Aorta (tissue), 5 donors: ENCODE data around the gene G2E3. TPM values are rescaled to one million over a fixed set of nuclear protein-coding genes. Genes with fewer than 3 reads are reported as not detected.
A peak's percentile ranks its signal among the peaks of the same experiment; 100 is the strongest.
"Not testable (repeated sequence)": the region's sequence is repeated elsewhere in the genome, so short reads cannot be mapped to it uniquely, and the experiment has no call there.

Experiments
- ATAC-seq: fragments of 200-7000 bp; cut with Tn5 transposase; one replicate; pipeline ENCODE4 v1.9.1; 2022; ENCODE audit warnings: moderate library complexity; ENCODE audit not compliant: low FRiP score
- DNase-seq, 2 donors: peaks; one replicate each; pipeline ENCODE4 v3.0.0-alpha.2; 2020
- H3K27ac ChIP-seq, 2 donors: one replicate each; pipeline ENCODE4 v1.5.1; 2013; ENCODE audit warnings: low read length in 2 of 2, mild to moderate bottlenecking in 2 of 2, moderate library complexity in 2 of 2, control low read depth in 1 of 2, inconsistent platforms in 1 of 2, low read depth in 1 of 2
- H3K27me3 ChIP-seq, 2 donors: one replicate each; pipeline ENCODE4 v1.6.1; 2013; ENCODE audit warnings: control low read depth in 1 of 2, low read length in 1 of 2, mild to moderate bottlenecking in 1 of 2, moderate library complexity in 1 of 2; ENCODE audit not compliant: insufficient read depth in 2 of 2, control insufficient read depth in 1 of 2
- H3K36me3 ChIP-seq, 2 donors: one replicate each; pipeline ENCODE4 v1.6.1; 2013; ENCODE audit warnings: control low read depth in 1 of 2, low read length in 1 of 2, mild to moderate bottlenecking in 1 of 2; ENCODE audit not compliant: insufficient read depth in 2 of 2, control insufficient read depth in 1 of 2
- H3K4me1 ChIP-seq, 2 donors: one replicate each; pipeline ENCODE4 v1.6.1; 2013; ENCODE audit warnings: low read length in 2 of 2, control low read depth in 1 of 2, mild to moderate bottlenecking in 1 of 2, moderate library complexity in 1 of 2; ENCODE audit not compliant: insufficient read depth in 2 of 2, control insufficient read depth in 1 of 2
- H3K4me3 ChIP-seq, 2 donors: one replicate each; pipeline ENCODE4 v1.5.1; 2013; ENCODE audit warnings: low read length in 2 of 2, control low read depth in 1 of 2, mild to moderate bottlenecking in 1 of 2
- H3K9me3 ChIP-seq: one replicate; pipeline ENCODE4 v1.6.1; 2013; ENCODE audit warnings: mild to moderate bottlenecking, low read length; ENCODE audit not compliant: control insufficient read depth
- WGBS, 2 donors: extraction: QIAGEN DNeasy Blood & Tissue Kit; methylation state at CpG; one replicate each; pipeline ENCODE4 v1.1.7; 2013; 5-methylcytosine and 5-hydroxymethylcytosine counted together
- intact Hi-C, 2 donors: fragments of 100-400 bp; cut with DNase I; formaldehyde crosslinking; loops; one replicate each; pipeline versions ENCODE4 v1.14.2 to v1.15.0; 2022
- polyA plus RNA-seq, 2 donors: library from polyadenylated mRNA; stranded (reverse); fragments of 200-250 nt; gene quantifications; one replicate each; pipeline ENCODE4 v1.2.3, GENCODE V29; 2013
- total RNA-seq, 2 donors: library from RNA; stranded (reverse); fragmentation: NEBNext Ultra II Directional; extraction: Animal tissue kit (Norgen Biotek cat#: 25700); gene quantifications; one replicate each; pipeline ENCODE4 v1.2.1, GENCODE V29; 2021
- donor health status: healthy with polysubstance abuse.
- donor health status: Bipolar disorder and iron deficiency.
- donor health status: DM: no; HTN: no; CAD: no.
- donor health status: DM: no; HTN: no; CAD: no.
- donor health status: DM: yes; HTN: yes; CAD: no.

G2E3 gene
- total and polyA plus RNA-seq, 4 donors: 4.0 to 18.3 (median 11.7) TPM

DNA sequence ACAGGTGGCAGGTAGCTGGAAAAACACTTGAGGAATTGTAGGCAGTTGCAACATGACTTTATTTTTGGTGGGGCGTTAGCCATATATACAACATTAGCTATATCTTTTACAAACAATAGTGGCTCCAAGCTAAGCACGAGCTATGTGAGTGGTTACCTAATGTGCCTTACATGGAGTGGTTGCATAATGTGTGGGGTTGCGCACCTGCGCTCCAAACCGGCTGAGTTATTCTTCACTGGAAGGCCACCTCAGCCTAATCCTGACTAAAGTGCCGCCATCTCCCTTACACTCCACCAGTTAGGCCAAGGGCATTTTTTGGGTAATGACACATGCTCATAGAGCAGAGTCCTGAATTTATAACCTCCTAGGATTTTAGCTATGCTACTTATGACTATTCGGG lies 31.8 kb upstream of the G2E3 start:
- Histone ChIP-seq H3K36me3 (no peaks in the 10 kb centered on the region), H3K9me3 (no peaks in the 10 kb centered on the region), H3K4me1 (no peaks in the 10 kb centered on the region), H3K4me3 (no peak overlapping the region), H3K27me3 (no peaks in the 10 kb centered on the region), H3K27ac (no peak overlapping the region)
- intact Hi-C loops: no loop called here
- 92 to 93% methylated on average over 7 of the region's 7 CpGs for WGBS, 2 donors
- DNase-seq (no peak), ATAC-seq (no peak)

DNA sequence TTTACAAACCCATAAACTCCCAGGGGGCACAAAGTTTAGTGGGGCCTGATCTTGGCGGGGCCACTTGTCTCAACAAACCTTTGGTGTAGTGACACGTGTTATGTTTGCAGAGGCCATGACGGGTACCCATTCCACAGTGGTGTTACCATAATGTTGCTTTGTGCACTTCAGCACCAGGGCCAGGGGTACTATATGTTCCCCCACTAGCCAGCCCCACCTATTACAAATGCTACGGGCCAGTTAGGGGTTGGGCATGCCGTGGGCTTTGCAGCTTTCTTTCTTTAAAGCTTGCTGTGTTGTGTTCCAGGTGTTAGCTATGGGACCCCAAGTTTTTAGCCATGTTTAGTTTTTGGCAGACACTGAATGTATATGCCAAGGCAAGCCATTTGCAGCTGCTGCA lies 30.8 kb upstream of the G2E3 start:
- 51 to 61% methylated on average over 5 of the region's 5 CpGs for WGBS, 2 donors
- Histone ChIP-seq H3K36me3 (no peaks in the 10 kb centered on the region), H3K9me3 (no peaks in the 10 kb centered on the region), H3K27me3 (no peaks in the 10 kb centered on the region), H3K27ac (no peak overlapping the region), H3K4me3 (no peak overlapping the region), H3K4me1 (no peaks in the 10 kb centered on the region)
- ATAC-seq (no peak), DNase-seq (no peak)
- intact Hi-C loops: no loop called here

- Histone ChIP-seq H3K4me3 (no peak overlapping the region), H3K4me1 (no peaks in the 10 kb centered on the region), H3K27me3 (no peaks in the 10 kb centered on the region), H3K36me3 (no peaks in the 10 kb centered on the region), H3K9me3 (no peaks in the 10 kb centered on the region), H3K27ac (no peak overlapping the region)
- no peak for ATAC-seq
- intact Hi-C loops: no loop called here
- 85 to 90% methylated on average over 12 of the region's 12 CpGs for WGBS, 2 donors
- no peak for DNase-seq
These were observed 29.9 kb upstream of the G2E3 start for GRCh38 chr14:30528778-30529642.

GRCh38 chr14:30532264-30532663 lies 26.7 kb upstream of the G2E3 start:
- WGBS, 2 donors: 86 to 88% methylated on average over 5 of the region's 5 CpGs
- no peaks in the 10 kb centered on the region for H3K36me3 ChIP-seq
- no peak overlapping the region for H3K4me3 ChIP-seq
- no peak for ATAC-seq
- H3K27me3 ChIP-seq: no peaks in the 10 kb centered on the region
- H3K27ac ChIP-seq: no peak overlapping the region
- H3K9me3 ChIP-seq: no peaks in the 10 kb centered on the region
- intact Hi-C loops: no loop called here
- no peak for DNase-seq
- H3K4me1 ChIP-seq: no peaks in the 10 kb centered on the region

DNA sequence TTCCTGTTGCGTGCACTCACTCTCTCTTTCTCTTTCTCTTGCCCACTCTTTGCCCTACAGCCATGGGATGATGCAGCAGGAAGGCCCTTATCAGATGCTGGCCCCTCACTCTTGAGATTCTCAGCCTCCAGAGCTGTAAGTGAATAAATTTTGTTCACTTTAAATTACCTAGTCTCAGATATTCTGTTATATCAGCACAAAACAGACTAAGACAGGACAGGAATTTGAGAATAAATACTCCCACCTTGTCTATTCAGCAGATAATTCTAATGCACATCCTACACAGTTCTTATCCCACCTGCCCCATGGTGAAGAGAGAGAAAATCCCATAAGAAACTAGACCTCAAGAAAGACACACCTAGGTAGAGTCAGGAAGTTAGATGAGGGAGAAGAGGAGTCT lies 25.8 kb upstream of the G2E3 start:
- intact Hi-C loops: no loop called here
- Histone ChIP-seq H3K36me3 (no peaks in the 10 kb centered on the region), H3K4me1 (no peaks in the 10 kb centered on the region), H3K27ac (no peak overlapping the region), H3K27me3 (no peaks in the 10 kb centered on the region), H3K4me3 (no peak overlapping the region), H3K9me3 (no peaks in the 10 kb centered on the region)
- ATAC-seq (no peak), DNase-seq (no peak)
- 96% methylated on average over 1 of the region's 1 CpG for WGBS, 2 donors

DNA sequence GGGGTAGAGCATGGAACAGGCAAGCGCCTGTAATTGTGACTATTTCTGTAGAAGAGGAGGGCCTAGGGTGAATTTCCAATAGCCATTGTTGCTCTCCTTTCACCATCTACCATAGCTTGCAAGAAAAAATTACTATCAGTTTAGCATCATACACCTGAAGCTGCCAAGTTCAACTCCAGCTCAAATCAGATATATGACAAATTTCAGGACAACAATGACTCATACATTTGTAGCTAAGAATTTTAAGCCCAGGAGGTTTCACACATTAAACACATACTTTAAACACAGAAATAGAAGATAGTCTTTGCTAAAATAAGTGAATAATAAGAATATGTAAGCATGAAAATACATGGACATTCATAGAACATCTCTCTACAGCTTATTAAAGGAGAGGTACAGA lies 17.6 kb upstream of the G2E3 start:
- DNase-seq (no peak), ATAC-seq (no peak)
- Histone ChIP-seq H3K27ac (no peak overlapping the region), H3K36me3 (no peaks in the 10 kb centered on the region), H3K9me3 (peaks cover 1% of the 10 kb centered on the region), H3K27me3 (peaks cover 0 to under 1% of the 10 kb centered on the region in 2 donors), H3K4me1 (no peaks in the 10 kb centered on the region), H3K4me3 (no peak overlapping the region)
- 86 to 90% methylated on average over 1 of the region's 1 CpG for WGBS, 2 donors
- intact Hi-C loops: no loop called here

DNA sequence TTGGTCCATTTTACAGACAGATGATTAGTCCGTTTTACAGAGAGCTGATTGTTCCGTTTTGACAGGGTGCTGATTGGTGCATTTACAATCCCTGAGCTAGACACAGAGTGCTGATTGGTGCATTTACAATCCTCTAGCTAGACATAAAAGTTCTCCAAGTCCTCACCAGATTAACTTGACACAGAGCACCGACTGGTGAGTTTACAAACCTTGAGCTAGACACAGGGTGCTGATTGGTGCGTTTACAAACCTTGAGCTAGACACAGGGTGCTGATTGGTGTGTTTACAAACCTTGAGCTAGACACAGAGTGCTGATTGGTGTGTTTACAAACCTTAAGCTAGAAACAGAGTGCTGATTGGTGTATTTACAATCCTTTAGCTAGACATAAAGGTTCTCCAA lies 12.2 kb upstream of the G2E3 start:
- DNase-seq, H3K9me3 ChIP-seq, H3K4me3 ChIP-seq, H3K27ac ChIP-seq, intact Hi-C loops, ATAC-seq, H3K27me3 ChIP-seq, H3K4me1 ChIP-seq, H3K36me3 ChIP-seq: not testable (repeated sequence)
- WGBS, 2 donors: 87% methylated on average over 4 of the region's 4 CpGs

GRCh38 chr14:30547388-30548048 lies 11.4 kb upstream of the G2E3 start:
- H3K27ac ChIP-seq: no peak overlapping the region
- H3K36me3 ChIP-seq: no peaks in the 10 kb centered on the region
- peak in 1 of 2 donors; percentile 74 for DNase-seq
- no peak for ATAC-seq
- no peaks in the 10 kb centered on the region for H3K4me1 ChIP-seq
- no peak overlapping the region for H3K4me3 ChIP-seq
- 95 to 96% methylated on average over 38 to 40 of the region's 40 CpGs for WGBS, 2 donors
- intact Hi-C loops: no loop called here
- peaks cover 2% of the 10 kb centered on the region for H3K9me3 ChIP-seq
- peaks cover 0 to 2% of the 10 kb centered on the region in 2 donors for H3K27me3 ChIP-seq

DNA sequence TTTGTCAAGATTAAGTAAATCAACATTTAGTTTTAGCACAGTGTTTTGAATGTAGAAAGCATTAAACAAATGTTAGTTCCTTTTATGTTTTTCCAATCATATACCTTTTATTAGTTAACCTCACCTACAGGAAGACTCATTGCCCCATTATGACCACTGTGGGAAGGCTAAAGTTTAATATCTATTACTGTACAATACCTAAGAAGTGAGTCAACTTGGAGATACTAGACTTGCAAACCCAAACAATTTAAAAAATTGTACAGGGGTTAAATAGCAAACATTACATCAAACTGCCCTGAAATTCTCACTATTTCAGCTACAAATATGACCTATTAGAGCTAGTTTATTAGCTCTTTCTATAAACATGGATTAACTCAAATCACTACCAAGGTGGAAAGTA lies 8.6 kb upstream of the G2E3 start:
- intact Hi-C loops: no loop called here
- no peak for DNase-seq
- H3K27ac ChIP-seq: no peak overlapping the region

More for the DNA sequence above, 8.6 kb upstream of the G2E3 start:
- Histone ChIP-seq H3K4me3 (no peak overlapping the region), H3K27me3 (peaks cover 0 to 2% of the 10 kb centered on the region in 2 donors), H3K4me1 (no peaks in the 10 kb centered on the region), H3K9me3 (peaks cover 2% of the 10 kb centered on the region), H3K36me3 (no peaks in the 10 kb centered on the region)
- ATAC-seq: no peak
